ENCODE data around the gene COQ8B.

COQ8B gene

GRCh38 chr19:40690050-40690692 lies 26.5 kb downstream of the COQ8B start, which contains the start of gene NUMBL:
Gene NUMBL, minus strand, starts transcription at chr19:40690651. Its CDS starts 168 bp downstream, at chr19:40690483.
- FAIRE-seq = no peak

- no peak for FAIRE-seq
These were observed 27.2 kb downstream of the COQ8B start for GRCh38 chr19:40689339-40690049.

- no peak for FAIRE-seq
These were observed 27.7 kb downstream of the COQ8B start for GRCh38 chr19:40688987-40689338.

GRCh38 chr19:40688309-40688708 lies 28.4 kb downstream of the COQ8B start:
- no peak for FAIRE-seq

GRCh38 chr19:40687525-40688016 lies 29.1 kb downstream of the COQ8B start:
- no peak for FAIRE-seq

GRCh38 chr19:40686882-40687524 lies 29.7 kb downstream of the COQ8B start:
- no peak for FAIRE-seq

GRCh38 chr19:40685563-40685962 lies 31.1 kb downstream of the COQ8B start:
- no peak for FAIRE-seq

GRCh38 chr19:40685016-40685526 lies 31.6 kb downstream of the COQ8B start:
- FAIRE-seq = no peak

- FAIRE-seq = no peak
These were observed 32.4 kb downstream of the COQ8B start for GRCh38 chr19:40684280-40684679.

GRCh38 chr19:40683437-40683836 lies 33.2 kb downstream of the COQ8B start:
- FAIRE-seq = no peak

- no peak for FAIRE-seq
These were observed 34.2 kb downstream of the COQ8B start for GRCh38 chr19:40682431-40682964.

GRCh38 chr19:40681039-40681438 lies 35.6 kb downstream of the COQ8B start:
- no peak for FAIRE-seq

- FAIRE-seq = no peak
These were observed 39.5 kb downstream of the COQ8B start for GRCh38 chr19:40677156-40677555.

GRCh38 chr19:40674291-40674690 lies 42.4 kb downstream of the COQ8B start:
- no peak for FAIRE-seq

GRCh38 chr19:40673397-40673796 lies 43.3 kb downstream of the COQ8B start:
- FAIRE-seq = no peak

- FAIRE-seq = no peak
These were observed 44.0 kb downstream of the COQ8B start for GRCh38 chr19:40672573-40673299.

- no peak for FAIRE-seq
These were observed 44.6 kb downstream of the COQ8B start for GRCh38 chr19:40672038-40672437.

GRCh38 chr19:40671404-40671803 lies 45.3 kb downstream of the COQ8B start:
- FAIRE-seq = no peak

GRCh38 chr19:40668991-40669614 lies 47.6 kb downstream of the COQ8B start:
- FAIRE-seq = no peak

- FAIRE-seq = no peak
These were observed 49.1 kb downstream of the COQ8B start for GRCh38 chr19:40667602-40668001.

- FAIRE-seq = no peak
These were observed 49.8 kb downstream of the COQ8B start for GRCh38 chr19:40666803-40667438.
